Activated CD4-positive, alpha-beta T cell treated with anti-CD3 and anti-CD28 coated beads, Interleukin-2, amount 50 U/mL, for 24 hours (primary cell): ENCODE measurements around the gene SYT7.

Source experiments
- DNase-seq, 2 donors: peaks; one replicate each; pipeline ENCODE4 v3.0.0-alpha.2; 2020; ENCODE audit warnings: low read depth in 1 of 2, low spot score in 1 of 2

SYT7 gene

GRCh38 chr11:61539006-61539405 lies 41.9 kb downstream of the SYT7 start:
- DNase-seq: no peak

DNA sequence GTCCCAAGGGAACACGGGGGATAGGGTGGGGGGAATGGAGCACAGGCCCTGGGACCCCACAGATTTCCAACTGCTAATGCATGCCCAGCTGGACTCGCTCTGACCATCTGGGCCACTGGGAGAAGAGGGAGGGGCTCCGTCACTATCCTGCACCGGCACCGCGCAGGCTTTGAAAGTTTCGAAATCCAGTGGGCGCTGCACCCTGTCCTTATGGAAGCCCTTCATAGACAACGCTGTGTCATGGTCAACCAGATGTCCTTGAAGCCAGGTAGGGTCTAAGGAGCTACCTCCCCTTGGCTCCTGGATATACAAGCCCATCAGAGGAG lies 42.3 kb downstream of the SYT7 start:
- DNase-seq: no peak

GRCh38 chr11:61537326-61537725 lies 43.5 kb downstream of the SYT7 start:
- no peak for DNase-seq

- DNase-seq: no peak
These were observed 44.1 kb downstream of the SYT7 start for GRCh38 chr11:61536676-61537270.

GRCh38 chr11:61535998-61536675 lies 44.7 kb downstream of the SYT7 start:
- DNase-seq: no peak

GRCh38 chr11:61534933-61535839 lies 45.7 kb downstream of the SYT7 start:
- DNase-seq: no peak

DNA sequence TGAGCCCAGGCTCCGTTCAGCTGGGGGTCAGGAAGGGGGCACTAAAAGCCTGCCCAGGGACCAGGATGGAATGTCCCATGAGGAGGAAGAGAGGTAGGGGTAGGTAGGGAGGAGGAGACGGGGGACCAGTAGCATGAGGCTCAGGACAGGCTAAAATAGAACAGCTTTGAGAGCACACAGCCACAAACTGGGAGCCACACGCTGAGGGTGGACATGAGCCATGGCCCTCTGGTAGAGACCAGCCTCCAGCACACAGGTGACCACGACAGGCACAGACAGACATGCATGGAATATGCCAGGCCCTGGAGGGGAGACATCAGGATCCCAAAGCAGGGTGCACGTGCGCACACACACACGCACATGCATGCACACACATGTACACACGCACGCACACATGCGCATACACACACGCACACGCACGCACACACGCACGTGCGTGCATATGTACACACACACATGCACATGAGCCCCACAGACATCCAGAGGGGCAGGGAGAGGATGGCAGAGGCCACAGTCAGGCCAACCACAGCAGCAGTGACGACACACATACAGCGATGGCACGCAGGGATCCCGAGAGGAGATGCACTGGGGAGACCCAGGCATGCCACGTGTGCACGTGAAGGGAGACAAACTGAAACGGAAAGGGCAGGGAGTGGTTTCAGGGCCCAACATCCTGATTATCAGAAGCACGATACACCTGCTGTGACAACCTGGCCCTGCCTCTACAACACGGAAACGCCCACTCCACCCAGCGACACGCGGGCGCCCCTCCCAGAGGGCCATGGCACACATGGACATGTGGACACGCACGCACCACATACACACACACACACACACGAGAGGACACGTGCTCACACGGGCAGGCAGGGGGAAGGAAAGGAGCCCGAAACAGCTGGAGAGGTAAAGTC lies 46.6 kb downstream of the SYT7 start:
- DNase-seq: no peak

DNA sequence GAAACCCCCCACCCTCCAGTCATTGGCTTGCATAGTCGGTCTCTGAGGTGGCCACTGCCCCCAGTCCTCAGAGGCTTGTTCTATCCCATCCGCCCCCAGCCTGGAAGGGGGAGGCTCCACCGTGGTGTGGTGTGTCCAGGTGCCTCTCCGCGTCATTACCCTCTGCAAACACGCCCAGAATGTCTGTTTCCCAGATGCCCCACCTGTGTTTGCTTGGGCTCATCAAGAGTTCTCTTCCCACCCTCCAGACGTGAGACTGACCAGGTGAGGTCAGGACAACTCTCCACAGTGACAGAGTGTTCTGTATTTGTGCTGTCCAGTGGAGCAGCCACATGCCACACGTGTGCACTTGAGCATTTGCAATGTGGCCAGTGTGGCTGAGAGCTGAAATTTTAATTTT lies 47.5 kb downstream of the SYT7 start:
- DNase-seq: no peak

DNA sequence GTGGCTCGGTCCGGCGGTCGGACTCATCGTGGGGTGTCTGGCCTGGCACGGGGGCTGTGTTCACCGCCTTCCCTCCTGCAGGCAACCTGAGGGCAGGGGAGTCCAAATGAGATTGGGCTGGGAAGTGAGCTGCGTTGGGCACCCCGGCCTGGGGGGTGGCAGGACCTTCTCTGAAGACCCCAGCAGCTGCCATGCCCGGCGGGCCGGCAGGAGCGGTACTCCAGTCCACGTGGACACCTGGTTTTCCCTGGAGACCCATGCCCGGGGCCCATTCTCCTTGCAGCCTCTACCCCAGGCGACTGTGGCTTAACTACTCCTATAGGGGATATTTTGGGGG lies 47.9 kb downstream of the SYT7 start:
- no peak for DNase-seq

GRCh38 chr11:61532134-61533038 lies 48.5 kb downstream of the SYT7 start:
- peak; percentile 7 to 16 for DNase-seq

DNA sequence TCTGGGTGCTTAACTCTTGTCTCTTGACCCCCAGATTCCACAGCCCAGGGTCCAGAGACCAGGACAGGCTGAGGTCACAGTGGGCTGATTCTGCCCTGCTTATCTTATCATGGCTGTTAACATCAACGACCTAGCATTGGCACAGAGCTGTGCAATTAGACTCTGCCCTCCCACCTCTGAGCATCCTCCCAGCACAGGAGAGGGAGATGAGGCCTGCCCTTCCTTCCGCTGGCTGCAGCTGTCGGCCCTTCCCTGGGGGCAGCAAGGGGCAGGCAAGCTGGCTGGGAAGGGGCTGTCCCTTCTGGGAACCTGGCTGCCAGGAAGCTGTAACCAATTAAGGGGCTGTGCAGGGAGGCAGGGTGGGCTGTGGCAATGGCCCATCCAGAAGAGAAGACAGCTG lies 49.8 kb downstream of the SYT7 start:
- no peak for DNase-seq

DNA sequence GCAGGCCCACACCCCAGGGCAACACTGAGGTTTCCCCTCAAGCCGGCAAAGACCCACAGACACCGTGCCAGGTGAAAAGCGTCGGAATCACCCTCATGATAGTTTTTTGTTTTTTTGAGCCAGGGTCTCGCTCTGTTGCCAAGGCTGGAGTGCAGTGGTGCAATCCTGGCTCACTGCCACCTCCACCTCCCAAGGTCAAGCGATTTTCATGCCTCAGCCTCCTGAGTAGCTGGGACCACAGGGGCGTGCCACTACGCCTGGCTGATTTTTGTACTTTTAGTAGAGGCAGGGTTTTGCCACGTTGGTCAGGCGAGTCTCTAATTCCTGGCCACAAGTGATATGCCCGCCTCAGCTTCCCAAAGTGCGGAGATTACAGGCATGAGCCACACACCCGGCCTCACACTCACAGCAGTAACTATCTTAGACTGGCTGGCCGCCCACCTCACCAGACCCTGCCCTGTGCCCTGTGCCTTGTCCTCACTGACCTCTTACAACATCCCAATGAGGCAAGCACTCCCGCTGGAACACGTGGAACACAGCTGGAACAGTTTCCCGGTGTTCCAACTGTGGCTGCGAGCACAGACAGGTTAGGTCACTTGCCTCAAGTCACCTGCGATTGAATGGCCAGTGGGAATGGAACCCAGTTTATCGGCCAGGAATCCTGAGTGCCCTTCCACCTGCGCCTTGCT lies 51.2 kb downstream of the SYT7 start:
- DNase-seq: no peak

- no peak for DNase-seq
These were observed 52.8 kb downstream of the SYT7 start for GRCh38 chr11:61528114-61528513.

- no peak for DNase-seq
These were observed 53.7 kb downstream of the SYT7 start for GRCh38 chr11:61526956-61527731.

- no peak for DNase-seq
These were observed 54.6 kb downstream of the SYT7 start for GRCh38 chr11:61526229-61526628.

- DNase-seq: no peak
These were observed 55.8 kb downstream of the SYT7 start for GRCh38 chr11:61524963-61525587.

DNA sequence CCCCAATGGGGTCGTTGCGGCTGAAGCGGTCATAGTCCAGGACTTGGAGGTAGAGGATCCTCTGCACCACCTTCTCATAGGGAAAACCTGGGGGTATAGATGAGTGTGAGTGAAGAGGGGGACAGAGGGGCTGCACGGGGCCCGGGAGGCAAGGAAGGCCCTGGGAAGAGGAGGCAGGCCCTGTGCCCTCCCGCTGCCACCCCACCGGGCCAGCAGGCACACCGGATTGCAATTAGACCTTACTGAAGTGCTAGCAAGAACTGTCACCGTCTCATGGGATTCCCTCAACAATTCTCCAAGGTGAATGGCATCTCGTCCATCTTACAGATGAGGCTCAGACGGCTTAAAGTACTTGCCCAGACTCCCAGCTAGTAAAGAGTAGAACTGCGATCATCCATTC lies 56.4 kb downstream of the SYT7 start:
- DNase-seq: no peak

GRCh38 chr11:61522881-61523280 lies 58.0 kb downstream of the SYT7 start:
- no peak for DNase-seq
